Activated CD8-positive, alpha-beta memory T cell treated with anti-CD3 and anti-CD28 coated beads, Interleukin-2, amount 10 ng/mL, durations not matched to agents 7 days and 5 days (primary cell): ENCODE results near the gene DIS3L. TPM values are rescaled to one million over a fixed set of nuclear protein-coding genes. Genes with fewer than 3 reads are reported as not detected.
"Not testable (repeated sequence)": the region's sequence is repeated elsewhere in the genome, so short reads cannot be mapped to it uniquely, and the experiment has no call there.

Experiments
- ATAC-seq: fragments of 150-1000 bp; cut with Tn5 transposase; one replicate; pipeline ENCODE4 v1.10.0; 2021; ENCODE audit warnings: moderate library complexity
- CTCF ChIA-PET: fragments of 350-600 bp; sonication (Branson Sonifier 250); formaldehyde crosslinking; loops from one replicate; lab custom pipeline; 2021; ENCODE audit warnings: antibody characterized with exemption; lab: Charles Lee
- DNase-seq: peaks from one replicate; pipeline ENCODE4 v3.0.0-alpha.2; 2020
- H3K27ac Mint-ChIP-seq: one replicate; pipeline ENCODE4 v1.8.0; 2021; ENCODE audit warnings: mild to moderate bottlenecking, mixed read lengths
- H3K27me3 Mint-ChIP-seq: one replicate; pipeline ENCODE4 v1.8.0; 2021; ENCODE audit warnings: mixed read lengths
- H3K36me3 Mint-ChIP-seq: one replicate; pipeline ENCODE4 v1.8.0; 2021; ENCODE audit warnings: mild to moderate bottlenecking, mixed read lengths
- H3K4me1 Mint-ChIP-seq: one replicate; pipeline ENCODE4 v1.8.0; 2021; ENCODE audit warnings: mixed read lengths
- H3K4me3 Mint-ChIP-seq: one replicate; pipeline ENCODE4 v1.8.0; 2021; ENCODE audit warnings: mild to moderate bottlenecking, moderate library complexity, mixed read lengths
- H3K9me3 Mint-ChIP-seq: one replicate; pipeline ENCODE4 v1.8.0; 2022; ENCODE audit warnings: low read depth, mixed read lengths
- total RNA-seq, 2 experiments: library from RNA; stranded (reverse); gene quantifications; one replicate each; pipeline ENCODE4 v1.2.3, GENCODE V29; 2021

DIS3L gene
- total RNA-seq, 2 experiments from 2014 or later = 20.7 to 22.9 TPM

- Mint-ChIP-seq H3K9me3 (no peaks in the 10 kb centered on the region), H3K4me1 (peaks cover 14% of the 10 kb centered on the region), H3K4me3 (no peak overlapping the region), H3K27me3 (peaks cover 70% of the 10 kb centered on the region), H3K27ac (no peak overlapping the region), H3K36me3 (peaks cover 3% of the 10 kb centered on the region)
- CTCF ChIA-PET = interaction anchor here (1.1 kb wide), 1 partner anchor 36 kb away, joined by 5 read pairs; the partner anchor contains the start of gene DIS3L
- DNase-seq (no peak), ATAC-seq (no peak)
Observed at GRCh38 chr15:66256692-66257091, 36.7 kb upstream of the DIS3L start.

- DNase-seq (no peak), ATAC-seq (no peak)
- H3K4me3 Mint-ChIP-seq = no peak overlapping the region
- no peak overlapping the region for H3K27ac Mint-ChIP-seq
- H3K9me3 Mint-ChIP-seq = no peaks in the 10 kb centered on the region
- CTCF ChIA-PET = no interaction called here
- peaks cover 2% of the 10 kb centered on the region for H3K36me3 Mint-ChIP-seq
- H3K27me3 Mint-ChIP-seq = peaks cover 54% of the 10 kb centered on the region
- no peaks in the 10 kb centered on the region for H3K4me1 Mint-ChIP-seq
Observed at GRCh38 chr15:66261056-66261455, 32.3 kb upstream of the DIS3L start.

- H3K9me3 Mint-ChIP-seq, ATAC-seq, DNase-seq, H3K4me1 Mint-ChIP-seq, H3K36me3 Mint-ChIP-seq, CTCF ChIA-PET, H3K27ac Mint-ChIP-seq, H3K4me3 Mint-ChIP-seq: not testable (repeated sequence)
- H3K27me3 Mint-ChIP-seq = peaks cover 43% of the 10 kb centered on the region
Observed at GRCh38 chr15:66262837-66263236, 30.5 kb upstream of the DIS3L start.

- H3K9me3 Mint-ChIP-seq = no peaks in the 10 kb centered on the region
- no peak for DNase-seq
- CTCF ChIA-PET = interaction anchor here (0.6 kb wide), 1 partner anchor 370 kb away, joined by 3 read pairs; no protein-coding TSS in a partner anchor
- no peaks in the 10 kb centered on the region for H3K4me1 Mint-ChIP-seq
- peaks cover 2% of the 10 kb centered on the region for H3K36me3 Mint-ChIP-seq
- ATAC-seq = no peak
- no peak overlapping the region for H3K27ac Mint-ChIP-seq
- H3K4me3 Mint-ChIP-seq = no peak overlapping the region
- H3K27me3 Mint-ChIP-seq = peaks cover 43% of the 10 kb centered on the region
Observed at GRCh38 chr15:66264859-66265513, 28.4 kb upstream of the DIS3L start.

DNA sequence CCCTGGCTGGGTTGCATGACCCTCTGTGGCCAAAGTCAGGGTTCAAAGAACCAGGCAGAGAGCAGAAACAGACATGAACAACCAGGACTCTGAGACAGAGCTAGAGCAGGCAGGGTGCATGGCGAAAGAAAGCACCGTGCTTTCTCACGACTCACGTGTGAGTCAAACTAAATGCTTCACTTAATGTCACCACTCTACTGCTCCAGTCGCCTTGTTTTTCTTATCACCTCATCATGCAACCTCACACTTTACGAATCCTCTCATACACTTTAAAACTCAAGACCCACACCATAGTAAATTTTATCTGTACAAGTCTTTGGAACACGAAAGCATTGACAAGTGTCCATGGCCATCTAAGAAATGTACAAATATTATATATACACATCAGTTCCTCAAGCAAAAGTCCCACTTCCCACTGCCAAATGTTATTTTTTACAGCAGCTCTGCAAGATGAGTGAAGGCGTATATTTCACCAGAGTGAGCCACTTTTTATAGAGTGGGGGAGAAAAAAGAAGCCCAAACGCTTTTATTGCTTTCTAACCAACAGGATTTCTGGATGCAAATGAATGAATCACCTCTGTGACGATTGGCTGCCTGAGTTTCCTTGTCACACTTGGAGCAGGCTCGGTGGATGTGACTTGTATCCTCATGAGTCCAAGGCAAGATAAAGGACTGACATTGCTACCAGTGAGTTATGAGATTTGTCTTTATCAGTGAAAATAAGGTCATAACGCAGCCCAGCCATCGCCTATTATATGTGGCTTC is 23.9 kb upstream of the DIS3L start:
- CTCF ChIA-PET = interaction anchor here (1.1 kb wide), 1 partner anchor 26 kb away, joined by 4 read pairs; no protein-coding TSS in a partner anchor
- no peak for ATAC-seq
- H3K27me3 Mint-ChIP-seq = peaks cover 28% of the 10 kb centered on the region
- no peak overlapping the region for H3K4me3 Mint-ChIP-seq
- DNase-seq = no peak
- H3K9me3 Mint-ChIP-seq = no peaks in the 10 kb centered on the region
- H3K4me1 Mint-ChIP-seq = no peaks in the 10 kb centered on the region
- no peak overlapping the region for H3K27ac Mint-ChIP-seq
- no peaks in the 10 kb centered on the region for H3K36me3 Mint-ChIP-seq

DNA sequence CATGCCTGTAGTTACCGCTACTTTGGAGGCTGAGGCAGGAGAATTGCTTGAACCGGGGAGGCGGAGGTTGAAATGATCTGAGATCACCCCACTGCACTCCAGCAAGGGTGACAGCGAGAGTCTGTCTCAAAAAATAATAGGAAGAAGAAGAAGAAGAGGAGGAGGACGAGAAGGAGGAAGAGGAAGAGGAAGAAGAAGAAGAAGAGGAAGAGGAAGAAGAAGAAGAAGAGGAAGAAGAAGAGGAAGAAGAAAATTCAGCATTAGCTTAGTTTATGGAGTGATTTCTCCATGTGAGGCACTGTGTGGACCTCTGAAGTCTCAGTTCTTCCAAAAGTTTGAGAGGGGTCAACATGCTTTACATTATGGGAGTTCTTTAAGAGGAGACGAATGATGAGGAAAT is 22.4 kb upstream of the DIS3L start:
- H3K4me3 Mint-ChIP-seq = no peak overlapping the region
- no peak overlapping the region for H3K27ac Mint-ChIP-seq
- H3K4me1 Mint-ChIP-seq = no peaks in the 10 kb centered on the region
- no peaks in the 10 kb centered on the region for H3K36me3 Mint-ChIP-seq
- CTCF ChIA-PET = interaction anchor here (1.1 kb wide), 1 partner anchor 27 kb away, joined by 4 read pairs; no protein-coding TSS in a partner anchor
- DNase-seq (no peak), ATAC-seq (no peak)
- peaks cover 28% of the 10 kb centered on the region for H3K27me3 Mint-ChIP-seq
- H3K9me3 Mint-ChIP-seq = no peaks in the 10 kb centered on the region

DNA sequence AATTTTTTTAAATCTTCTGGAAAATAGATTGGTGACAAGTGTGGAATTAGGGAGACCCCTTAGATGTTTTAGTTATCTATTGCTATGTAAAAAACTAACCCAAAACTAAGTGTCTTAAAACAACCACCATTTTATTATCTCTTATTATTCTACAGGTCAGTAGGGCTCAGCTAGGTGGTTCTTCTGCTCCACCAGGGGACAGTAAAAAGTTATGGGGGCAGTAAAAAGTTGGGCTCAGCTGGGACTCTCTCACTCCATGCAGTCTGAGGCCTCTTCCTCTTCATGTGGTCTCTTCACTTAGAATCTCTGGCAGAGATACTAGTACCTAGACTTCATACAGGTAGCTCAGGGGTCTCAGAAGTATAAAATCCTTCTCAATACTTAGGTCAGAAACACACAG is 18.0 kb upstream of the DIS3L start:
- Mint-ChIP-seq H3K4me3 (no peak overlapping the region), H3K4me1 (no peaks in the 10 kb centered on the region), H3K9me3 (no peaks in the 10 kb centered on the region), H3K27me3 (peaks cover 16% of the 10 kb centered on the region), H3K27ac (no peak overlapping the region), H3K36me3 (no peaks in the 10 kb centered on the region)
- DNase-seq (no peak), ATAC-seq (no peak)
- CTCF ChIA-PET = no interaction called here

DNA sequence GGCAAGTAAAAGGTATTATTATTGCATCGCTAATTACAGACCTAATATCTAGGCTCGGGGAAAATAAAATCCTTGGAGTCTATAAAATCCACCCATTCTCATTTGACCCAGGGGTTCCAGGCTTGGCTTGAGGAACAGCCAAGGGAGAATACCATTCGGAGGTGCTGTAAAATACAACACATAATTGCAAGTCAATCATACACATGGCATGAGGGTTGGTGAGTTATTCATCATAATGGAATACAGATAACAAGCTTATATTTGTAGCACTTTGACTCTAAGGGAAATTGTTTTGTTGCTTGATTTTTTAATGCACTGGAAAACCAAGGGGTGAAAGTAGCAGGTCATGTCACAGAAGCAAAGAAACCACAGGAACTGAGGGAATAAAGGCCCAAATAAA is 16.8 kb upstream of the DIS3L start:
- ATAC-seq = no peak
- Mint-ChIP-seq H3K4me1 (no peaks in the 10 kb centered on the region), H3K27me3 (peaks cover 12% of the 10 kb centered on the region), H3K36me3 (no peaks in the 10 kb centered on the region), H3K9me3 (no peaks in the 10 kb centered on the region), H3K27ac (no peak overlapping the region), H3K4me3 (no peak overlapping the region)
- no peak for DNase-seq
- CTCF ChIA-PET = interaction anchor here (1.4 kb wide), 1 partner anchor 11 kb away, joined by 3 read pairs; no protein-coding TSS in a partner anchor

- peaks cover 13% of the 10 kb centered on the region for H3K27me3 Mint-ChIP-seq
- ATAC-seq (no peak), DNase-seq (no peak)
- CTCF ChIA-PET = no interaction called here
- H3K9me3 Mint-ChIP-seq = no peaks in the 10 kb centered on the region
- no peaks in the 10 kb centered on the region for H3K36me3 Mint-ChIP-seq
- H3K4me1 Mint-ChIP-seq = no peaks in the 10 kb centered on the region
- no peak overlapping the region for H3K27ac Mint-ChIP-seq
- H3K4me3 Mint-ChIP-seq = no peak overlapping the region
Observed at GRCh38 chr15:66278056-66278455, 15.3 kb upstream of the DIS3L start.

DNA sequence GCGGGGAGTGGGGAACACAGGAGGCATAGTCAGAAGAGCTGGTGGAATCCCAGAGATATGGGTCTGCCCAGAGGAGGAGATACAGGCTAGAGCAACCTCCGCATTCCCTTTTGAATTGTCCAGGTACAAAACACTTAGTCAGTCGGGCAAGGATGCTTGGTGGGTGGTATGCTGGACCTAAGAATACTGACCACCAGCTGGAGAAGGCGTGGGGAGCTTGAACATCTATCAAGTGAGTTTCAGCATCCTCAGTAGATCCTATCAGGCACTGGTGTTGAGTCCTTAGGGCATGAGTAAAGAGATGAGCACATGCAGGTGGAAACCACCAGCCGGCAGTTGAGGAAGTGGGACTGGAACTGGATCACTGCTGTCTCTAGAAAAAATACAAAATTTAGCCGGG is 14.7 kb upstream of the DIS3L start:
- Mint-ChIP-seq H3K4me1 (no peaks in the 10 kb centered on the region), H3K9me3 (no peaks in the 10 kb centered on the region), H3K27me3 (peaks cover 13% of the 10 kb centered on the region), H3K36me3 (no peaks in the 10 kb centered on the region), H3K4me3 (no peak overlapping the region), H3K27ac (no peak overlapping the region)
- CTCF ChIA-PET = no interaction called here
- ATAC-seq (no peak), DNase-seq (no peak)

GRCh38 chr15:66284271-66284670 is 9.1 kb upstream of the DIS3L start:
- H3K9me3 Mint-ChIP-seq = no peaks in the 10 kb centered on the region
- H3K27ac Mint-ChIP-seq = no peak overlapping the region
- DNase-seq = no peak
- H3K4me3 Mint-ChIP-seq = no peak overlapping the region
- ATAC-seq = no peak
- H3K27me3 Mint-ChIP-seq = peaks cover 6% of the 10 kb centered on the region
- H3K4me1 Mint-ChIP-seq = no peaks in the 10 kb centered on the region
- no peaks in the 10 kb centered on the region for H3K36me3 Mint-ChIP-seq
- CTCF ChIA-PET = no interaction called here

DNA sequence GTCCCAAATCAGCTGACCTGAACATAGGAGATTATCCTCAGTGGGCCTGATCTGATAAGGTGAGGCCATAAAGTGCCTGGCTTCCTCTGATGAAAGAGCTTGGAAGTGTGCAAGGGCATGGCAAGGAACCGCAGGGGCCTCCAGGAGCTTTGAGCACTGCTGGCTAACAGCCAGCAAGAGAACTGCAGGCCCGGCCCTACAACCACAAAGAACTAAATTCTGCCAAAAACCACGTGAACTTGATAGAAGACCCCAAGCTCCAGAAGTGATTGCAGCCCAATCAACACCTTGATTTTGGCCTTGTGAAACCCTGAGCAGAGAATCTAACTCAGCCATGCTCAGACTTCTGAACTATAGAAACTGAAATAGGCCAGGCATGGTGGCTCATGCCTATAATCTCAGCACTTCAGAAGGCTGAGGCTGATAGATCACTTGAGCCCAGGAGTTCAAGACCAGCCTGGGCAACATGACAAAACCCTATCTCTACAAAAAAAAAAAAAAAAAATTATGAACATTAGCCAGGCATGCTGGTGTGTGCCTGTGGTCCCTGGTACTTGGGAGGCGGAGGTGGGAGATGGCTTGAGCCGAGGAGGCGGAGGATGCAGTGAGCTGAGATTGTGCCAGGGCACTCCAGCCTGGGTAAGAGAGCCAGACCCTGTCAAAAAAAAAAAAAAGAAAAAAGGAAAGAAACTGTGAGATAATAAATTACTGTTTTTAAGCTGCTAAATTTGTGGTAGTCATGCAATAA is 7.7 kb upstream of the DIS3L start:
- H3K4me3 Mint-ChIP-seq = no peak overlapping the region
- CTCF ChIA-PET = interaction anchor here (0.5 to 2.8 kb wide), 4 partner anchors 32 to 1107 kb away, joined by 3 to 16 read pairs (median 6); partner anchors contain the start of genes MEGF11 and SNAPC5
- no peak overlapping the region for H3K27ac Mint-ChIP-seq

DNA sequence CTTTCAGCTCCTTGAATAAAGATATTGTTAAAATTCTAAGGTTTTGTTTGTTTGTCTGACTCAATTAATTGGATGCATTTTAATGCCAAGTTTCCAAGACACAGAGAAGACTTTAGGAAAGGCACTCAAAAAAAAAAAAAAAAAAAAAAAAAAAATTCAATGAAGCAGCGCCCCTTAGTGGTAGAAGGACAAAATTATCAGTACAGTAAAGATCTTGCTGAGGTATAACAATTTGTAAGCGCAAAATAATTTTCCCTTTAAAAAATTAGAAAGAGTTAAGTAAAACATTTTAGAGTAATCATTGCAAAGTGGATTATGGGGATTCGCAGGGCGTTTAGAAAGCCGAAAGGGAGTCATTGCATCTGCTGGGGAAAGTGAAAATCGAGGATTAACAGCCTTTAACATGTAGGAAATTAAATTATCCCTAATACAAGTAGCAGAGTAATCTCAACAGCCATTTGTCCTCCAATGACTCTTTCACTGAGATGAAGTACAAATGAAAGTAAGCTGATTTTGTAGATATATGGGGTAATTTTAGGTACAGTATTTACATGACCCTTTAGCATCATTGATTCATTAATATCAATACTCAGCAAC is 5.8 kb upstream of the DIS3L start:
- DNase-seq = no peak
- H3K36me3 Mint-ChIP-seq = no peaks in the 10 kb centered on the region

More for the DNA sequence above, 7.7 kb upstream of the DIS3L start:
- H3K4me1 Mint-ChIP-seq = peaks cover 5% of the 10 kb centered on the region
- H3K9me3 Mint-ChIP-seq = no peaks in the 10 kb centered on the region
- DNase-seq (no peak), ATAC-seq (no peak)
- H3K27me3 Mint-ChIP-seq = peaks cover 6% of the 10 kb centered on the region
- no peaks in the 10 kb centered on the region for H3K36me3 Mint-ChIP-seq

More for the DNA sequence above, 5.8 kb upstream of the DIS3L start:
- H3K27ac Mint-ChIP-seq = no peak overlapping the region
- no peaks in the 10 kb centered on the region for H3K9me3 Mint-ChIP-seq
- no peaks in the 10 kb centered on the region for H3K27me3 Mint-ChIP-seq
- H3K4me1 Mint-ChIP-seq = peaks cover 21% of the 10 kb centered on the region
- CTCF ChIA-PET = interaction anchor here (0.6 to 2.8 kb wide), 19 partner anchors 10 to 1979 kb away, joined by 3 to 16 read pairs (median 3); partner anchors contain the start of genes MEGF11 and SNAPC5
- ATAC-seq = no peak
- H3K4me3 Mint-ChIP-seq = no peak overlapping the region
